HepG2 (cell line): ENCODE results near the gene KRT82.

Source experiments
- ATRX ChIP-seq: sonication (generic); formaldehyde crosslinking; IDR thresholded peaks from 2 replicates; pipeline ENCODE4 v1.4.0; 2020; ENCODE audit warnings: missing genetic modification reagents, borderline replicate concordance
- ETV6 ChIP-seq: sonication (generic); formaldehyde crosslinking; conservative IDR thresholded peaks from 2 replicates; pipeline ENCODE4 v1.4.0; 2020; ENCODE audit warnings: missing genetic modification reagents
- NBN ChIP-seq: fragments of 450-650 bp; conservative IDR thresholded peaks from 2 replicates; pipeline ENCODE4 v1.6.1; 2017
- POLR2A ChIP-seq, 2 experiments: IDR thresholded peaks; 2 replicates each; pipeline ENCODE4 v1.6.1; 2011; ENCODE audit warnings: low read depth in 2 of 2, low read length in 2 of 2, mild to moderate bottlenecking in 1 of 2, moderate library complexity in 1 of 2; ENCODE audit not compliant: insufficient read depth in 1 of 2
- TRIM22 ChIP-seq: fragments of 450-650 bp; IDR thresholded peaks from 2 replicates; pipeline ENCODE4 v1.6.1; 2017
- ZBTB1 ChIP-seq: sonication (generic); formaldehyde crosslinking; IDR thresholded peaks from 2 replicates; pipeline ENCODE4 v1.4.0; 2020; ENCODE audit warnings: missing genetic modification reagents, borderline replicate concordance

- TF ChIP-seq POLR2A (IDR thresholded peaks at IDR 0.05; ENCODE audit: insufficient read depth in 1 of 2, low read depth in 2 of 2, low read length in 2 of 2) (no peak), ETV6 (no peak), ATRX (CRISPR knock-in tag) (no peak), NBN (no peak), ZBTB1 (CRISPR knock-in tag) (no peak), TRIM22 (no peak)
These were observed 3.1 kb downstream of the KRT82 start for GRCh38 chr12:52402873-52403540.
